ENCODE results near the gene PTPN14.

The PTPN14 gene

DNA sequence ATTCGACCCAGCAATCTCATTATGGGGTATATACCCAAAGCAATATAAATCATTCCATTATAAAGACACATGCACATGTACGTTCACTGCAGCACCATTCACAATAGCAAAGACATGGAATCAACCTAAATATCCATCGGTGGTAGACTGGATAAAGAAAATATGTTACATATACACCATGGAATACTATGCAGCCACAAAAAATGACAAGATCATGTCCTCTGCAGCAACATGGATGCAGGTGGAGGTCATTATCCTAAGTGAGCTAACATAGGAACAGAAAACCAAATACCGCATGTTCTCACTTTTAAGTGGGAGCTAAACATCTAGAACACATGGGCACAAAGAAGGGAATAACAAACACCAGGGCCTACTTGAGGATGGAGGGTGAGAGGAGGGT, 115.5 kb downstream of the PTPN14 start:
- DNase-seq (ENCODE audit: low read depth, low spot score), result no peak

DNA sequence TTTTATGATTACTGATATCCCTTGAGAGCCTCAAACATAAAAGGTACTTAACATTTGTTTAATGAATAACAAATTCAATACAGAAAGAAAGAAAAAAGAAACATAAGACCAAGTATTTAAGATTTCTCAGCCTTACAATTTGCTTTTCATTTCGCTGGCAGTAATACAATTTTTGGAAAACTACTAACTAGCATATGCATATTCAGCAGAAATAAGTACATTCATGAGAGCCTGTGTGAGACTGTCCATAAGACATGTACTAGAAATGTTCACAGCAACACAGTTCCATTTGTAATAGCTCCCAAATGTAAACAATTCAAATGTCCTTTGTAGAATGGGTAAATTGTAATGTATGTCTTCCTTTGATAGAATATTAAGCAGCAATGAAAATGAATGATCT, 119.2 kb downstream of the PTPN14 start:
- DNase-seq (ENCODE audit: low read depth, low spot score), result no peak

DNA sequence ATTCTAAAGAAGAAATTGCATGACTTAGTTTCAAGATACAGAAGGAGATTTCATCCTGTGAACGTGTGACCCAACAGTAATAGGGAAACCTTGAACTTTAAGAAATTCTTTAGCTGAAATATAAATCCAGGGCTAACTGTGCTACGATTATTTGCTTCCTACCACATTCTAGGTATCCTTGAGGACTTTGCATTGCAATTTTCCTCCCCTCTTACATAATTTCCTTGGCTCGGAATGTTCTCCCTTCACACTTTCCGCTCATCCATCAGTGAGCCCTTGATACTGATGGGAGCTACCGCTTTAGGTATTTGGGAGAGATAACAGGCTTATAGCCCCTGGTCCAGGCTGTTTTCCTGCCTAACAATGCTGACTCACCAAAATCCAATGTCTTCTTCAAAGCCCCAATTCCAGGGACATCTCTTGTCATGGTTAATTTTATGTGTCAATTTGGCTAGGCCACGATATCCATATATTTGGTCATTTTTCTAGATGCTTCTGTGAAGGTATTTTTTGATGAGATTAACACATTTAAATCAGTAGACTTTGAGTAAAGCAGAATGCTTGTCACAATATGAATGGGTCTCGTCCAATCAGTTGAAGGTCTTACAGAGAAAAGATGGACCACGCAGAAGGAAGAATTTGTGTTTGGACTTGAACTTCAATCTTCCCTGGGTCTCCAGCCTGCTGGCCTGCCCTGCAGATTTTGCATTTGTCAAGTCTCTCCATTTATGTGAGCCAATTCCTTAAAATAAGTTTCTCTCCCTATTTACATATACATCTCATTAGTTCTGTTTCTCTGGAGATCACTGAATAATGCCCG, 121.2 kb downstream of the PTPN14 start:
- DNase-seq (ENCODE audit: low read depth, low spot score), result no peak

- DNase-seq (ENCODE audit: low read depth, low spot score), result peak; percentile 84
These were observed 123.5 kb downstream of the PTPN14 start for GRCh38 chr1:214427871-214428277.

GRCh38 chr1:214426426-214426812, 125.0 kb downstream of the PTPN14 start:
- no peak for DNase-seq (ENCODE audit: low read depth, low spot score)

GRCh38 chr1:214425716-214426425, 125.5 kb downstream of the PTPN14 start:
- DNase-seq (ENCODE audit: low read depth, low spot score), result no peak

GRCh38 chr1:214425101-214425500, 126.3 kb downstream of the PTPN14 start:
- DNase-seq (ENCODE audit: low read depth, low spot score), result peak; percentile 36

GRCh38 chr1:214423045-214423444, 128.4 kb downstream of the PTPN14 start:
- peak; percentile 70 for DNase-seq (ENCODE audit: low read depth, low spot score)

- peak; percentile 54 for DNase-seq (ENCODE audit: low read depth, low spot score)
These were observed 129.2 kb downstream of the PTPN14 start for GRCh38 chr1:214422137-214422671.

DNA sequence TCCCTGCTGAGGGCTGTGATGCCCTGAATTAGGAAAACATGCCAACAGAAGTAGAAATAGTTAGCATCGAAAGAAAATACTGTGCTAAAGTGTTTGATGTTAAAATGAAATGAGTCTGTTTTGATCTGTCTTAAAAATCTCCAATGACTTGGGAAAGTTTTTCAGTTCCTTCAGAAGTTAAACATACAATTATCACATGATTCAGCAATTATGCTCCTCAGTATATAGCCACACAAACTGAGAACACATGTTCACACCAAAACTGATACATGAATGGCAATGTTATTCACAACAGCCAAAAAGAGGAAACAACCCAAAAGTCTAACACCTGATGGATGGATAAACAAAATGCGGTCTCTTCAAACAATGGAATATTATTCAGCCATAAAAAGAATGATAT, 130.6 kb downstream of the PTPN14 start:
- DNase-seq (ENCODE audit: low read depth, low spot score), result no peak

DNA sequence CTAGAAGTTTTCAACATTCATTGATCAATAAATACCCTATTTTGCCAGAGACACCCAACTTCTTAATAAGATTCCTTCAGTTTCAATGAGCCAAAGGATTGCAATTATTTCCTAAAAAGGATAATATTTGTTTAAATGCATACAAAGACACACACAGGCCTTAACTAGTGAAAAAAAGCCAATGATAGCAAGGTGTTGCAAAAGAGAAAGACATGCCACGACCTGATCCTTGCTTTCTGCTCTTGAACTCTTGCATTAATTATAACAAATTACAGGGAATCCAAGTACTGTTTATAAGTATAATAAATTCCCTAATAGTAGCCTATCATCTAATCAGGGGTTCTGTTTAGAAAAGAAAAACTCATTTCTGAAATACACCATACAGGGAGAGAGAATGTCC, 131.1 kb downstream of the PTPN14 start:
- no peak for DNase-seq (ENCODE audit: low read depth, low spot score)

DNA sequence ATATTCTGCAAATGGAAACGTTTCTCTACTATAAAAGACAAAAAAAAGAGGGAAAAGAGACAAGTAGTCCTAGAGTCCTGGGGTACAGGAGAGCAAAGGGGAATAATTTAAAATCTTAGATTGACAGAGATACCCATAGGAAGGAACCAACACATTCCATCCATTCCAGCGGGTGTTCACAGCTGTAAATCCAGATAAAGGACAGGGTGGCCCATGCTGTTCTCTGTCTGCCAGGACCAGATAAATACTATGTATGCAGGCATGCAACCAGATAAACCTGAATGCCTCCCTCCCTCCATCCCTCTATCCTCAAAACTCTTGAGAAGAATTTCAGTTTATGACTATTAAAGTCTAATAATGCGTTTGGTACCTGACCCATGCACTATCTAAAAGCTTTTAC, 131.8 kb downstream of the PTPN14 start:
- DNase-seq (ENCODE audit: low read depth, low spot score), result no peak

GRCh38 chr1:214418391-214418790, 133.0 kb downstream of the PTPN14 start:
- no peak for DNase-seq (ENCODE audit: low read depth, low spot score)

DNA sequence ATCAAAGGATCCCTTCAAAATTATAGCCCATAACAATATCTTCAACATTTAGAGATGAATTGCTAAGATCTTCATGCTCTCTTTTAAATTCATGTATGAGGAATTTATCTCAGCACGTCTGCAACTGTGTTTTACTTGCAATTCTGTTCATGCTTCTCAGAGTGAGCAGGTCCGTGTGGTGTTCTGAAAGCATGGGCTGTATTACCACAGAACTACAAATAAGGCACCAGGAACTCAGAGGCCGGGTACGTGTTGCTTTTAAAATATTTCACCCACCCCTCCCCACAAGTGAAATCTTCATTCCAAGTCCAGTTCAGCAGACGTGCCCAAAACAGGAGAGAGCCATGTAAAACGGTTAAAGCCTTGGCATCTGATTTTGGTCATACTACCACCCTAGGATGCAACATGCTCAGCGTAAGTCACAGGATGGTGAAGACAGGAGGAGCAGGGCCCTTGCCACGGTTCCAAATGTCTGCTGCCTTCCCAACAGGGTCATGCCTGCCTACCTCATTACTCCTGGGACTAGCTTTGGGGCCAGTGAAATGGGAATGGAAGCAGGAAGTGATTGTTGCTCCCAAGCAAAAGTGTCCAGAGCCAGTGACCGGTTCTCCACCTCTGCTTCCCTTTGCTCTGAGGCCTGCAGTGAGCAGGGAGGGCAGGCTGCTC, 133.7 kb downstream of the PTPN14 start:
- DNase-seq (ENCODE audit: low read depth, low spot score), result no peak

DNA sequence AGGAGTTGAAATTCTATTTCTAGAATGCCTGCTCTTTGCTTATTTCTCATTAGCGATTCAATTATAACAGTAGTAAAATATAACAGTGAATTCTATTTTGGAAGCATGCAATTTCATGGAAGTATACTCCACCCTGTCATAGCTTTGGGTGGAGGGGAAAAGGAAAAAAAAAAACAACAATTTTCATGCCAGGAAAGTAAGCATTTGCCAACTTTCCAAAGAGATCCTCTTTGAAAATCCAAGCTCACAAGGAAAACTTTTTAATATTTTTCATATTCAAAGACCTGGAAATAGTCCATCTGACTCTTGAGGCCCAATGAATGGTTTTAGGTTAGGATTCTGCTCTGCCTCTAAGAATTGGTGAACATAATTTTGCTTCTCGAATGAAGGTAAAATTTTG, 134.5 kb downstream of the PTPN14 start:
- no peak for DNase-seq (ENCODE audit: low read depth, low spot score)

DNA sequence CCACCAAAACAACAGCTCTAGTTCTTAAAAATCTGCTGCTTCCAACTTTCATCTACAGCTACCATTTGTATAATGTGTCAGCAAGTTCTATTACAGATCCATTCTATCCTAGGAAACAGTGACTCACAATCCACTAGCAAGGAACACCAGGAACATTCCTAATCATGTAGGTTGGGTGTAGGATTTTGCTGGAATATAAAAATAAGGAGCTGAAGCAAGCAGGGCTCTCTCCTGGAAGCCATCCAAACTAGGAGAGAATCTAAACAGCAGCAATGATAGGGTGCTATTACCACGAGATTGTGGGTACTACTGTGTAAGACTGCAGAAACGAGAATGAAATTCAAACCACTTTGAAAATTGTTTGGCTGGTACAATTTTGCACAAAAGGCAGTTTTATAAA, 135.0 kb downstream of the PTPN14 start:
- peak; percentile 54 for DNase-seq (ENCODE audit: low read depth, low spot score)

GRCh38 chr1:214415131-214415530, 136.3 kb downstream of the PTPN14 start:
- DNase-seq (ENCODE audit: low read depth, low spot score), result no peak

- DNase-seq (ENCODE audit: low read depth, low spot score), result no peak
These were observed 136.7 kb downstream of the PTPN14 start for GRCh38 chr1:214414691-214415090.

- no peak for DNase-seq (ENCODE audit: low read depth, low spot score)
These were observed 138.1 kb downstream of the PTPN14 start for GRCh38 chr1:214413315-214413714.

- DNase-seq (ENCODE audit: low read depth, low spot score), result peak; percentile 35
These were observed 146.7 kb downstream of the PTPN14 start for GRCh38 chr1:214404571-214405213.

GRCh38 chr1:214404154-214404553, 147.2 kb downstream of the PTPN14 start:
- peak; percentile 53 for DNase-seq (ENCODE audit: low read depth, low spot score)

GRCh38 chr1:214403431-214403830, 148.0 kb downstream of the PTPN14 start:
- no peak for DNase-seq (ENCODE audit: low read depth, low spot score)

Data from astrocyte of the hippocampus (primary cell).